ENCODE measurements around the gene SBF2.
"Not testable (repeated sequence)": the region's sequence is repeated elsewhere in the genome, so short reads cannot be mapped to it uniquely, and the experiment has no call there.

Gene SBF2

DNA sequence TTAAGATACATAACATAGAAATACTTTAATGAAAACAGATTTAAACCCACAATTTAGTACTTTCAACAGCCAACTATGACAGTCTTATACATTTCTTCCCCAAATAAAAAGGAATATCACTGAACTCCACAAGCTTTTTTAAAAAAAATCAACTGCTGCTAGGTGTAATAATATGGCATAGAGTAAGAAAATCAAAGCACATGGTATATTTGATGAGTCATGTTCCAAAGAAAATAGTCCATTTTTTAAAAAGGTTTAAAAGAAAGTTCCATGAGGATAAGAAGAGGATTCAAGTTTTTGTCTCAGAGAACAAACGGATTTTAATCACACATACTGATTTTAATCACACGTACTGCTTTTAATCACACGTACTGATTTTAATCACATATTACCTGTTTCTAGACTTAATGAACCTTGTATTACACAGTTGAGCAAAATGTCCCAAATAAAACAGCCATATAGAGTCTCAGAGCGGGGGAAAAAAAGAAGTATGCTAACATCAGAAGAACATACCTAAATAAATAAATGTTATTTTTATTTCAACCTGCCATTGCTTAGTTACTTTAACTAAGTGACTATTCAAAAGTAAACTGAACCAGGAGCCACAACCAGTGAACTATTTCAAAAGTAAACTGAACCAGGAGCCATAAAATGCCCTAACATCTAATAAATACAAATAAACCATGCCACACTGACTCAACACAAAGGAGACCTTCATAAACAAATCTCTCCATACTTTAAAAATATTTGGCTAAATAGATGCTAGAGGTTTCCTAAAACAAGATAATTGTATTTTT, 198.4 kb downstream of the SBF2 start:
- peaks cover 3% of the 10 kb centered on the region; the same call in 1 of the 2 replicates for H3K36me3 ChIP-seq (ENCODE audit: low read depth)
- no peaks in the 10 kb centered on the region for H3K27me3 ChIP-seq (ENCODE audit: insufficient read depth, poor library complexity, severe bottlenecking)
- ATAC-seq (ENCODE audit: low read depth), result no peak
- no peak overlapping the region for H3K4me3 ChIP-seq (ENCODE audit: severe bottlenecking)
- TF ChIP-seq, protein P1, sequence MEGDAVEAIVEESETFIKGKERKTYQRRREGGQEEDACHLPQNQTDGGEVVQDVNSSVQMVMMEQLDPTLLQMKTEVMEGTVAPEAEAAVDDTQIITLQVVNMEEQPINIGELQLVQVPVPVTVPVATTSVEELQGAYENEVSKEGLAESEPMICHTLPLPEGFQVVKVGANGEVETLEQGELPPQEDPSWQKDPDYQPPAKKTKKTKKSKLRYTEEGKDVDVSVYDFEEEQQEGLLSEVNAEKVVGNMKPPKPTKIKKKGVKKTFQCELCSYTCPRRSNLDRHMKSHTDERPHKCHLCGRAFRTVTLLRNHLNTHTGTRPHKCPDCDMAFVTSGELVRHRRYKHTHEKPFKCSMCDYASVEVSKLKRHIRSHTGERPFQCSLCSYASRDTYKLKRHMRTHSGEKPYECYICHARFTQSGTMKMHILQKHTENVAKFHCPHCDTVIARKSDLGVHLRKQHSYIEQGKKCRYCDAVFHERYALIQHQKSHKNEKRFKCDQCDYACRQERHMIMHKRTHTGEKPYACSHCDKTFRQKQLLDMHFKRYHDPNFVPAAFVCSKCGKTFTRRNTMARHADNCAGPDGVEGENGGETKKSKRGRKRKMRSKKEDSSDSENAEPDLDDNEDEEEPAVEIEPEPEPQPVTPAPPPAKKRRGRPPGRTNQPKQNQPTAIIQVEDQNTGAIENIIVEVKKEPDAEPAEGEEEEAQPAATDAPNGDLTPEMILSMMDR (IDR thresholded peaks at IDR 0.05; ENCODE audit: poor library complexity, severe bottlenecking), result no peak
- H3K9me3 ChIP-seq (ENCODE audit: severe bottlenecking), result peaks cover 4% of the 10 kb centered on the region
- H3K4me1 ChIP-seq (ENCODE audit: insufficient read depth, poor library complexity, severe bottlenecking), result peaks cover 4% of the 10 kb centered on the region
- no peak overlapping the region for H3K27ac ChIP-seq (ENCODE audit: poor library complexity, severe bottlenecking)
- no peak for DNase-seq (ENCODE audit: low spot score)

GRCh38 chr11:10092426-10092825, 201.6 kb downstream of the SBF2 start:
- H3K4me3 ChIP-seq (ENCODE audit: severe bottlenecking), result no peak overlapping the region
- H3K27ac ChIP-seq (ENCODE audit: poor library complexity, severe bottlenecking), result no peak overlapping the region
- peaks cover 4% of the 10 kb centered on the region for H3K4me1 ChIP-seq (ENCODE audit: insufficient read depth, poor library complexity, severe bottlenecking)
- no peaks in the 10 kb centered on the region for H3K27me3 ChIP-seq (ENCODE audit: insufficient read depth, poor library complexity, severe bottlenecking)
- no peaks in the 10 kb centered on the region for H3K9me3 ChIP-seq (ENCODE audit: severe bottlenecking)
- peaks cover 3% of the 10 kb centered on the region; the same call in 1 of the 2 replicates for H3K36me3 ChIP-seq (ENCODE audit: low read depth)
- DNase-seq (ENCODE audit: low spot score) (no peak), ATAC-seq (ENCODE audit: low read depth) (no peak)
- TF ChIP-seq, protein P1 (IDR thresholded peaks at IDR 0.05; ENCODE audit: poor library complexity, severe bottlenecking), result no peak

- H3K27ac ChIP-seq (ENCODE audit: poor library complexity, severe bottlenecking), result no peak overlapping the region
- TF ChIP-seq, protein P1 (IDR thresholded peaks at IDR 0.05; ENCODE audit: poor library complexity, severe bottlenecking), result no peak
- no peaks in the 10 kb centered on the region for H3K27me3 ChIP-seq (ENCODE audit: insufficient read depth, poor library complexity, severe bottlenecking)
- no peak for DNase-seq (ENCODE audit: low spot score)
- no peak overlapping the region for H3K4me3 ChIP-seq (ENCODE audit: severe bottlenecking)
- no peak for ATAC-seq (ENCODE audit: low read depth)
- H3K9me3 ChIP-seq (ENCODE audit: severe bottlenecking), result no peaks in the 10 kb centered on the region
- peaks cover 4% of the 10 kb centered on the region for H3K4me1 ChIP-seq (ENCODE audit: insufficient read depth, poor library complexity, severe bottlenecking)
- peaks cover under 1% of the 10 kb centered on the region; the same call in 1 of the 2 replicates for H3K36me3 ChIP-seq (ENCODE audit: low read depth)
These were observed 202.5 kb downstream of the SBF2 start for GRCh38 chr11:10091314-10092045.

DNA sequence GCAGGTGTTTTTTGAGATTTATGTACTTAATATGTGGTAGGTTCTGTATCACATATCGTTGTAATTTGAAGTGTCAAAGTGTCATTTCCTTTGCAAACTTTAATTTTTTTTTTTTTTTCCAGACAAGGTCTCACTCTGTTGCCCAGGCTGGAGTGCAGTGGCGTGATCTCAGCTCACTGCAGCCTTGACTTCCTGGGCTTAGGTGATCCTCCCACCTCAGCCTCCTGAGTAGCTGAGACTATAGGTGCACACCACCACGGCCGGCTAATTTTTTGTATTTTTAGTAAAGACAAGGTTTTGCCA, 206.1 kb downstream of the SBF2 start:
- H3K9me3 ChIP-seq (ENCODE audit: severe bottlenecking); H3K27ac ChIP-seq (ENCODE audit: poor library complexity, severe bottlenecking); H3K4me3 ChIP-seq (ENCODE audit: severe bottlenecking); DNase-seq (ENCODE audit: low spot score); H3K36me3 ChIP-seq (ENCODE audit: low read depth); H3K4me1 ChIP-seq (ENCODE audit: insufficient read depth, poor library complexity, severe bottlenecking); ATAC-seq (ENCODE audit: low read depth); H3K27me3 ChIP-seq (ENCODE audit: insufficient read depth, poor library complexity, severe bottlenecking): not testable (repeated sequence)

DNA sequence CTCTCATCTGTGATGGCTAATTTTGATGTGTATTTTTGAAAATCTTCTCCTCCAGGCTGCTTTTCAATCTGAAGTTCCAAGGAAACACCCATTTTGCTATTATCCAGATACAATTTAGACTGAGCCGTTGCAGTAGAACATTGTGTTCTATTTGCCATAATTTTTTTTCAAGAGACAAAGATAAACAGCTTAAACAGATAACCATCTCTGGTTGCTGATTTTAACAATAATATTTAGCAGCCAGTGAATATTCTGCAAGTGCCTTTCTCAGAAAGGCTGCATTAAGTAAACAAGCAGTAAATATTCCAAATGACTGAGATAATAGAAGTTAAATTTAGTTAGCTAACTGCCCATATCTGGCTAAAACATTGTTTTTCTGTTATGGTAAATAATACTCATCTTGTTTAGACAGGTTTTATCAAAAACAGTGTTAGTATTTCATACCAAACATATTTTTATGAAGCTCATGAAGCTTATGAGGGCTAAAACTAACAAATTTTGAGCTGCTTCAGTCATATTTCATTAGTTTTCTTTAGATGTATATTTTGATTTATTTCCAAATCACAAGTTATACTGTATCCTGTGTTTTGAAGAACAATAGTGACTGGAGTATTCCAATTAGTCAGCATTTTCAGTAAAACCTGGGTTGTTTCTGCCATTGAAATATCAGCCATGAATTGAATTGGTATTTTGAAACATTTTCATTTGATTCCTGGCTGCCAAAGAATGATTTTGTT, 206.7 kb downstream of the SBF2 start:
- TF ChIP-seq, protein P1 (IDR thresholded peaks at IDR 0.05; ENCODE audit: poor library complexity, severe bottlenecking), result no peak
- Histone ChIP-seq H3K4me1 (ENCODE audit: insufficient read depth, poor library complexity, severe bottlenecking) (no peaks in the 10 kb centered on the region), H3K36me3 (ENCODE audit: low read depth) (no peaks in the 10 kb centered on the region), H3K4me3 (ENCODE audit: severe bottlenecking) (no peak overlapping the region), H3K27me3 (ENCODE audit: insufficient read depth, poor library complexity, severe bottlenecking) (no peaks in the 10 kb centered on the region), H3K9me3 (ENCODE audit: severe bottlenecking) (no peaks in the 10 kb centered on the region), H3K27ac (ENCODE audit: poor library complexity, severe bottlenecking) (no peak overlapping the region)
- no peak for DNase-seq (ENCODE audit: low spot score)
- ATAC-seq (ENCODE audit: low read depth), result no peak
